ENCODE results near the gene CEP131.

CEP131 gene

DNA sequence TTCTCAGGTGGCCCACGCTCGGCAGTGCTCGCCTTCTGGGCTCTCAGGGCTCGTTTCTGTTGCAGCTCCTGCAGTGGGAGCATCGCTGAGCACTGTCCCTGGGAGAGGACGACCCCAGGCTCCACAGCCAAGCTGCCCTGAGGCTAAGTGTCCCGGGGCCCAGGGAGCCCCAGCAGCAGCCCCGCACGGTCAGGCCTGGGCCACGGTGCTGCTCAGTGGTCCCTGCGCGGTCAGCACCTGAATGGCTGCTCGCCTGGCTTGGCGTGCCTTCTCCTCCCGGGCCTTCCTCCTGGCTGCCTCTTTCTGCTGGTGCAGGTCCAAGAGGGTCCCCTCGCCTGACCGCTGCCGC, 23.3 kb downstream of the CEP131 start:
- no peak for DNase-seq (ENCODE audit: low spot score)

DNA sequence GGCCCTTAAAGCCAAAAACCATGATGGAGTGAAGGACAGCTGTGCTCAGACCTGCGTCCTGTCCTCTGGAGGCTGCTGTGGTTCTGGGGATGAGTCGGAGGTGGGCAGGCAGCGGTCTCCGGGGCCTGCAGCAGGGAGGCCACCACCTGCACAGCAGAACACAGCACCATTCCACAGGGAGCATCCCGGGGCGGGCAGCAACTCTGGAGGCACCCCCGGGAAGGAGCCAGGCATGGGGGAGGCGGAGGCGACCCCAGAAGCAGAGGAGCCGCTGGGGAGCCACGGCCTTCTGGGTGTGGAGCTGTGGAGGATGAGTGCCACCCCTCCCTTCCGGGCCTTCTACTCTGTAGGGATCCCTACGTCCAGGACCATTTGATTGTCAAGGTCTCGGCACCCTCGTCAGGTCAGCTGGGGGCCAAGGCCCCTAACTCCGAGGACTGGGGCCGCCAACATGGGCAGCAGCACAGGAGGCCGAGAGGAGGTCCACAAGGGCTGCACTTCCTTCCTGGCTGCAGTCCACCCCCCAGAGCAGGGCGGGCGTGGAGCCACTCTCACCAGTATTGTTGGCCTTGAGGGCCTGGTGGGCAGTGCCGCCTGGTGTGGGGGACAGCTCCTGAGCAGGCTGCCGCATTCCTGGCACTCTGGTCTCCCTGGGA, 23.8 kb downstream of the CEP131 start:
- no peak for DNase-seq (ENCODE audit: low spot score)

DNA sequence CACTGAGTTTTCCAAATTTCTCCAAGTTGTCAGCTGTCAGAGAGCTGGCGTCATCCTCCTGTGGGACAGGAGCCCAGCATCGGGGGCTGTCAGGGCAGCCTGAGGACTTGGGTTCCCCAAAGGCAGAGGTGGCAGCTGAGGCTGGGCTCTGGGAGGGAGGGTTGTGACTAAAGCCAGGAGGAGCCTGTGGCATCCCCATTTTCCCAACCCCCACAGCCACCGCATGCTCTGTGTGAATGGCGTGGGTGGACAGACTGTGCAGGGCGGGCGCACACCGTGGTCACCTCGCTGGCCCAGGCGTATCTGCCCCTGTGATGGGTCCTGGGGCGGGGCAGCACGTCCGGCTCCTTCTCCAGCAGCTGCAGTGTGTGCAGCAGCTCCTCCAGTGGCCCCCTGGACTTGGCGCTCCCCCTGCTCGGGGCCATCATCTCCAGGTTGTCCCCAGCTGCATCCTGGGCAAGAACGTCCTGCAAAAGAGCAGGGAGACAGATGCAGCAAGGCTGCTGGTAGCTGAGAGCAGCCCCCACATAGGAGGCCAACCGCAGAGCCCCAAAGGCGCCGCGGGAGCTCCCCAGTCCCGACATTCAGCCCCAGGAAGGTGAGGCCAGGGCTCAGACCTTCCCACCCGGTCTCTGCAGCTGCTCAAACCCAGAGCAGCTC, 24.8 kb downstream of the CEP131 start:
- no peak for DNase-seq (ENCODE audit: low spot score)

DNA sequence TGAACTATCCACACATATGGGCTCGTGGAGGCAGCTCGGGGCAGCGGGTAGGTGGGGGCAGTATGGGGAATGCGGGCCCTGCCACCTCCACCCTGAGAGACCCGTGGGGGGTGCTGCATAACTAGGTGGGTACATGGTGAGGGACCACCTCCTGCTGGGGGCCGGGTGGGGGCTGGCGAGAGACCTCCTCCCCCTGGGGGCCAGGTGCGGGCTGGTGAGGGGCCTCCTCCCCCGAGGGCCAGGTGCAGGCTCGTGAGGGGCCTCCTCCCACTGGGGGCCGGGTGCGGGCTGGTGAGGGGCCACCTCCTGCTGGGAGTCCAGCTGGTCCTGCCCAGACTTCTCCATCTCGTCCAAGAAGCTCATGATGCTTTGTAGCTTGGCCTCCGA, 25.4 kb downstream of the CEP131 start:
- no peak for DNase-seq (ENCODE audit: low spot score)

DNA sequence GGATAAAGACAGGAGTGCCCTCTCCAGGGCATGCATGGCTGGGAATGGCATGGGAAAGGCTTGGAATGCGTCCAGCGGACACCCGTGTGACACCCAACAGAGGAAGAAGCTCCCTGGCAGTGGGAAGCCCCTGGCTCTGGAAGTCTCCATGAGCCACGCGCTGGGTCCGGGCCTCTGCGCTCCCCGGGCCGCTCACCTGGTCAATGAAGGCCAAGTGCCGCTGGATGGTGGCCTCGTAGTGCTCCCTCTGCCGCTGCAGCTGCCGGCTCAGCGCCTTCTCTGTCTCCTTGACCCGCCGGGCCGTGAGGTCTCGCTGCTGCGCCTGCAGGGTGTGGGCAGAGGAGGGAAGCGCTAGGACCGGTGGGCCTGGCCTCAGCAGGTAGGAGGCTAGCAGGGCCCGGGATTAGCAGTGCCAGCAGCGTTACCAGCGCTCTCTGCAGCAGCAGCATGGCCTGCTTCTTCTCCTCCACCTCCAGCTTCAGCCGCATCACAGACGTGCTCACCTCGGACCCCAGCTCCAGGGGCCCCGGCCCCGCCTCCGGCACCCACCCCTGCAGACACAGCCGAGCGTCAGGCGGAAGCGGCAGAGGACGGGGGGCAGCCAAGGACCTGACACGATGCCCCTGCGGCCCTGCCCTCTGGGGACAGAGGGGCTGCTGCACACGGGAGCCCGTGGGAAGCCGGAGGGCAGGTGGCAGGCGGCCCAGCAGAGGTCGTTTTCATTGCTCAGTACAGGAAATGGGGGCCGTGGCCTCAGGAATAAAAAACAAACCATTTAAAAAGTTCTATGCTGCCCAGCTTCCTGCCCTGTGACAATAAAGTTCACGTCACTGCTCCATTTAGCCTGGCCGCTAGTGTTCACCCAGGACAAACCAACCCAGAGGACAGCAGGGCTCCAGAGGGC, 26.0 kb downstream of the CEP131 start:
- no peak for DNase-seq (ENCODE audit: low spot score)

DNA sequence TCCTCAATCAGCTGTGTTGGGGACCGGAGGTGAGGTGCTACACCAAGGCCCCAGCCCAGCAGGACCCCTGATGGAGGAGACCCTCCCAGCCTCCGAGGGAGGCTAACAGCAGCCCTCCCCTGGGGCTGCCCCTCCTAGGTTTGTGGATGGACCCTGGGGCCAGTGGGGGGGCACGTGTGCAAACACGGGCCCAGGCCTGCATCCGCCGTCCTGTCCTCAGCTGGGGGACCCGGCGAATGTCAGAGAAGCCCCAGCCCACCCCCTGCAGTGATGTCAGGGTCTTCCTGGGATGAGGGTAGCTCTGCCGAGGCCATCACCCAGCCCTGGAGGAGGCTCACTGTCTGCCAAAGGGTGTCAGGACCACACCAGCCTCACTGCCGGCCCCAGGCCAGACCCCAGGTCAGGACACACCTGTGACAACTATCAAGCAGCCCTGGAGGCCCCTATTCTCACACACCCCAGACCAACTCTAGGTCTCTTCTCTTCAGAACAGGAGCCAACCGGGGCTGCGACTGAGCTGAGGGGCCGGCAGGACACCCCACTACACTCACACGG, 26.7 kb downstream of the CEP131 start:
- DNase-seq (ENCODE audit: low spot score): no peak

DNA sequence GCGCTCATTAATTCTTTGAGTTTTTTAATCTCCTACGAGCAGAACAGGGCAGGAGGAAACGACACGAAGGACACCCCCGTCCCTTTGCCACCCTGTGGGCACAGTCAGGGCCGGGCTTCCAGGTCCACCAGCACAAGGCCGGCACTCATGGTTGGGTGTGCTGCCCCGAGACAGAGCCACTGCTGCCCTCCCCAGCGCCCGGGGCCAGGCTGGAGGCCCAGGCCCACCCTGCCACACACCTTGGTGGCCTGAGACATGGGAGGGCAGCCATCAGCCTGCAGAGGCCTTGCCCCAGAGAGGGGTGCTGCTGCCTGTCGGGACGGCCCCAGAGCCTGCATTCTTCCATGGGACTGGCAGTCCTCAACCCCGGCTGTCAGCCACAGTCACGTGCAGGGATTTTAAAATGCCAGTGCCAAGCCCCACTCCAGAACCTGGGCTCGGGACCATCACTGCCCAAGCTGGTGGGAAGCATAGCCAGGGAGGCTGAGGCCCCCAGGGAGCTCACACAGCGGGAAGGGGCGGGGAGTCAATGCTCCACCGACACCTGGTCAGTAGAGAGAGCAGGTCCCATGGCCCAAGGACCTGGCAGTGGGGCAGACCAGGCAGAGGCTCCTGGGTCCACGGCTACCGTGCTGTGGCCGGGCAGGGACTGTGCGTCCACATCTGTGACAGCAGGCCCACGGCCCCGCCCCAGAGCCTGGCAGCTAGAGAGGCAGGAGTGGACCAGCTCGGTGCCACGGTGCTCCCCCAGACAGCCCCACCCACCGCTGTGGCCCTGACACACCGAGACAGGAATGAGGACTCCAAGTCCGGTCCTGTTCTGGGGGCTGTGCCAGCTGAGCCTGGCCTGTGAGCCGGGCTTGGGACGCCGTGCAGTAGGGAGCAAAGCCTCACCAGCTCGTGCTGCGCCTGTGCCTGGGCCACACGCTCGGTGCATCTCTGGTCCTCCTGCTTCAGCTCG, 27.5 kb downstream of the CEP131 start:
- DNase-seq (ENCODE audit: low spot score): no peak

DNA sequence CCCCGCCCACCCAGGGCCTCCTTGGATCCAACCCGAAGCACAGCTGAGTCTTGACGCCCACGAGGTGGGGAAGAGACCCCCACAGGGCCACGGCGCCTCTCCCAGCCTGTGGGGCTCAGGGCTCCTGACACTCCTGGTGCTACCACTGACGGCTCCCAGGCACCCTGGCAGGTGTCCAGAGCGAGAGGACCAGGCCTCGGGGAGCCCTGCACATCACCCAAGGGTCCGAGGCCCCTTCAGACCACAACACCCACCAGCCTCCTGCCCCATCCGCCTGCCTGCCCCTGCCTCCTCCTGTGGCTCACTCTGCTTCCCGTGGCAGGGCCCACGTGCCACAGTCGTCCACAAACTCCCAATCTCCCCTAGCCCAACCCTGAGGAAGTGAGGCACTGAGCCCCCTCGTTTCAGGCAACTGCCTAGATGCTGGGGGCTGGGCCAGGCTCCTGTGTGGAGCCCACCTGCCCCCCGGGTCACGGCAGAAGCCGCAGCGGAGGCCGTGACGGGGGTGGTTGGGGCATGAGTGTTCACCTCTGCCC, 28.5 kb downstream of the CEP131 start:
- no peak for DNase-seq (ENCODE audit: low spot score)

DNA sequence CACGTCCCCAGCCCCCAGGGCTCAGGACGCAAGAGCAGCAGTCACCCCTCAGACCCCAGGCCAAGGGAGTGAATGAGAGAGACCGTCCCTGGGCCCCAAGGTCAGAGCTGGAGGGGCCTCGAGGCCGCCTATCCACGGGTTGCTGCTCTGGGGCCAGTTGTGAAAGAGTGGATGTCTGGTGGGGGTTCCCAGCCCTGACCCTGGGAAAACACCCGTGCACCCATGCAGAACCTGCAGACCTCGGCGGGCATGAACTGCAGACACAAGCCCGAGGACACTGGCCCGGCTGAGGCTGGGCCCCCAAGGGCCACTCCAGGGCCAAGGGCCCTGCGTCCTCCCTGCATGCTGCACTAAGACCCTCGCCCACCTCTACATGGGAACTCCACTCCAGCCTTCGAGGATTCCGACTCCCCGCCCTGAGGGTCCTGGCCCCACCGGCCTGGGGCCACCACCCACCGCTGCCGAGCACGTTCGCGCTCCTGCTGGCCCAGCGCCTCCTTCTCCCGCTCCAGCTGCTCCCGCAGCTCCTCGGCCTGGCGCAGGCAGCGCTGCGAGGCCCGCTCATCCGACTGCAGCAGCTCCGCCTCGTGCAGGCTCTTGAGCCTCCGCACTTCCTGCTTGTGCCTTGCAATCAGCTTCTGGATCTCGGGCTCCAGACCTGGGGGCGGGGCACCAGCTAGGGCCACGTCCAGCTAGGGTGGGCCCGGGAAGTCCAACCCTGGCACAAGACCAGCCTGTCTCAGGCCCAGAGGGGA, 29.1 kb downstream of the CEP131 start:
- DNase-seq (ENCODE audit: low spot score): no peak

DNA sequence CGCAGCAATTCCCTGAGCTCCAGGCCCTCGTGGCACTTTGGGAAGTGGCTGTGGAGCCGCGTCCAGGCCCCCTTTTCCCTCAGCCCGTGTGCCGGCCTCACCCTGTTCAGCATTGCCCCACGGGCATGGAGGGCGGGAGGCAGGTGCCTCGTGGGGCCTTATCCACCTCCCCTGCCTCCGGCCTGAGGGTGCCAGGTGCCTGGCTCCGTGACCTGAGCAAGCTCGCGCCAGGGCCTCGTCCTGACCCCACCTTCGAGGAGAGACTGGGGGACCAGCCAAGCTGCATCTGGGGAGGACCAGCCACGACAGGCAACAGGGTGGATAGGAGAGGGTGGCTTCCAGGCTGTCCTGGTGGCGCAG, 29.7 kb downstream of the CEP131 start:
- no peak for DNase-seq (ENCODE audit: low spot score)

DNA sequence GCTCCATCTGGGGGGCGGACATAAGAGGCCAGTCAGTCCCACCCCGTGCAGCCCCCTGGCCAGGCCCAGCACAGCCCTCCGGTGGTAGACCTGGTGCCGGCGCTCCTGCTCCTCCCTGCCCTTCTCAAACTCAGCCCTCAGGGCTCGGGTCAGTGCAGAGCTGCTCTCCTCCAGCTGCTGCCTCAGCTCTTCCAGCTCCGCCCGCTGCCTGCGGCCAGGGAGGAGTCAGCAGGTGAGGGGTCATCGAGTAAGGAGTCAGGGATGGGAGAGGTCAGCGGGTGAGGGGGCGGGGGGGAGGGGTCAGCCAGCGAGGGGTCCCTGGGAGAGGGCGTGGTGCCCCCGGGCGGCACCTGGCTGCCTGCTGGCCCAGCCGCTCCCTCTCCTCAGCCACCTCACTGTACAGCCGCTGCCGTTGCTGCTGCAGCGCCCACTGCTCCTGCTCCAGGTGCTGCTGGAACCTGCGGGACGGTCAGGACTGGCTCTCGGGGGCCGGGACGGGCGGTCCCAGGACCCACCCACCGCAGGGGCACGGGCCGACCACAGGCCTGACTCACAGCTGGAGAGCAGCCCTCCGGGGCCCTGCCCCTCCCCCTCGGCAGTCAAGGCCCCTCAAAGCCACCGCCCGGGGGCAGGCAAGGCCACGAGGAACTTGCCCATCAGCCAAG, 30.2 kb downstream of the CEP131 start:
- peak; percentile 55 for DNase-seq (ENCODE audit: low spot score)

DNA sequence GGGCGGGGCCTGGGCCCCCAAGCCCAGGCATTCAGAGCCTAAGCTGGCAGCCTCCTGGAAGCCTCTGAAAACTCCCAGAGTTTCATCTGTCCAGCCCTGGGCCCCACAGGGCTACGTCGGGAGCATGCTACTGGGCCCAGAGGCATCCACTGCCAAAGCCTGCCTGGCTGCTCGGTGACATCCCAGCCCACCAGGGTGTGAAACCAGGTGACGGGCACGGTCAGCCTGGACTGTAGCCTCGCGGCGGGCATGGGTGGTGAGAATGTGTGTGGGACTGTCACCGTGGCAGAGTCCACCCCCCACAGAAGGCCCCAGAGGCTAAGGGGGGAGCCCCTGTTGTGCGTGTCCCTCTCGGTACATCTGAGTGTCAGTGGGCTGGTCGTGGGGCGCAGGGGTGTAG, 31.1 kb downstream of the CEP131 start:
- DNase-seq (ENCODE audit: low spot score): no peak

DNA sequence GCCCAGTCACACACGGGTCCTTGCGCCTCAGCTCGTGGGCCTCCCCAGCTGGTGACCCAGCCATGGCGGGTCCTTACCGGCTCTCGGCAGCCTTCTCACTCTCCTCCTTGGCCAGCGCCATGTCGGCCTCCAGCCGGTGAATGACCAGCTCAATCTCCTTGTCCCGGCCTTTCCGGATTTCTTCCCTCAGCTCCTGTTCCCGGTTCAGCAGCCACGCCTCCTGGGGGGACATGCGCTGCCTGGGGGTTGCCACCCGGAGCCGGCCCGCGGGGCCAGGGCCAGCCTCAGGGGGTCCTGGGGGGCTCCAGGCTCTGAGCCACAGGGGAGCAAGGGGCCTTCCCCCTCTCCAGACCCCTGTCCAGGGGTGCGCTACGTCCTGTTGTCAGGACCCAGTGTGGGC, 31.6 kb downstream of the CEP131 start:
- no peak for DNase-seq (ENCODE audit: low spot score)

DNA sequence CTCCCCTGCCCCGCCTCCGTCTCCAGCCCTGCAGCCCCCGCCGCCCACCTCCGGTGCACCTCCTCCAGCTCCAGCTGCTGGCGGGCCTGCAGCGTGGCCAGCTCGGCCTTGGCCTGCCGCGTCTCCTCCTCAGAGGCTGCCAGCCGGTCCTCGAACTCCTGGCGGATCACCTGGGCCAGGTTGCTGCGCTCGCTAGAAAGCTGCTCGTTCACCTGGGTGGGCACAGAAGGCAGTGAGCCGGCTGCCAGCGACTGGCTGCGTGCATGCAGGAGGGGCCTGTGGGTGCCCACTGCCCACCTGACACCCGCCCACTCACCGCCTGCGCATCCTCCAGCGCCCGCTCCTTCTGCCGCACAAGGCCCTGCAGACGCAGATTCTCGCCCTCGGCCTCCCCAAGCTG, 32.2 kb downstream of the CEP131 start:
- DNase-seq (ENCODE audit: low spot score): no peak

DNA sequence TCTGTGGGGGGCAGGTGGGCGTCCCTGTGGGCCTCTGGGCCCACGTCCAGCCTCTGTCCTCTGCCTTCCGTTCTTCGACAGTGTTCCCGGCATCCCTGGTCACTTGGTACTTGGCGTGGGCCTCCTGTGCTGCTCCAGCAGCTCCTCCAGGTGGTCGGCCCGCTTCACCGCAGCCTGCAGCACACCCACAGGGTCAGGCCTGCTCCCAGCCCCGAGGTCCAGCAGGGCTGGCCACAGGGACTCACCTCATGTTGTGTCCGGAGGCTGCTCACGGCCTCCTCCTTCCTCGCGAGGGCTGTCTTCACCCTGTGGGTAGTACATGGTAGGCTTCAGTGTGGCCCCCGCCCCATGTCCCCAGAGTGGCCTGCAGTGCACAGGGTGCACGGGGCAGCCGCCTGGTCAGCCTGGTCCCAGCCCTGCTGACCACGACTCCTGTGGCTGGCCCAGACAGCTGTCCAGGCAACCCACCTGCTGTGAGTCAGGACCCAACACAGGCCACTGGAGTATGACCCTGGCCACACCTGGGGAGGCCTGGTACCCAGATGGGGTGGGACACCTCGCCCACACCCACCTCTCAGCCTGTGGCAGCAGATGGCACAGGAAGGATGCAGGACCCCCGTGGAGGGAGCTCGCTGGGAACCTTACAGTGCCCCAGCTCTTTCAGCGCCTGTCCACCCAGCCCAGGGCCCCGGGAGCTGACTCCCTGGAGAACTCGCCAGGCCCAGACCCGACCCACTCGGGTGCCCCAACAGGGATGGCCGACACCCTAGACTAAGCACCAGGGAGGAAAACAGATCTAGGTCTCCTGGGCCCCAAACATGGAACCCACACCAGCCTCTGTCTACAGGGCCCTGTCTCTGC, 32.9 kb downstream of the CEP131 start:
- peak; percentile 78 for DNase-seq (ENCODE audit: low spot score)

DNA sequence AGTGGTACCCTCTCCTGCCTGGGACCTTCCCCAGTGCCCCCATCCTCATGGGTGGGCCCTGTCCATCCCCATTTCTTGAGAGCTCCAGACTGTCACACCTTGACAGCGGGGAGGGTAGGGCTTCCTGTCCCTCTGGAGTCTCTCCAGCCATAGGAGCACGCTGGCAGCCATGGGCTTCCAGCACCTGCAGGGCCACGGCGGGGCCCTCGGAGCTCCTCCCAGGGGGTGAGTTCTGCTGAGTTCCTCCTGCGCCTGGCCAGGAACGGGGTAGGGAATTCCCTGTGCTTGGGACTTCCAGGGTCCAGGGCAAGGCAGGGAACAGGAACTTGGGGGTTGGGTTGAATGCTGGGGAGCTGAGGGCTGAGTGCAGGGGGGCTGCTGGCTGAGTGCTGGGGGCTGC, 33.7 kb downstream of the CEP131 start:
- DNase-seq (ENCODE audit: low spot score): no peak

DNA sequence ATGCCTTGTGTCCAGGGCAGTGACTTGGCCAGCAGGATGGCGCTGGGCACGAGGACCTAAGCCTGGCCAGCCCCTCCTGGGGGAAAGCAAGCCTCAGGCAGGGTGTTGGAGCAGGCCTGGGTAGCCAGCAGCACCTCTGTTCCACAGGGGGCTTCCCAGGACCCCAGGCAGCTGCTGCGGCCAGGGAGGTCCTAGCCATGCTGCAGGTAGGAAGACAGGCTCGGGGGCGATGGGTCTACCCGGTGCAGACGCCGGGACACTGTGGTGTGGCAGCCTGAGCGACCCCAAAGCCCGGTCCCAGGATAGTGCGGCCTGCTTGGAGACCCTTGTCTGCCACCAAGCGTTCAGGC, 34.3 kb downstream of the CEP131 start:
- DNase-seq (ENCODE audit: low spot score): no peak

DNA sequence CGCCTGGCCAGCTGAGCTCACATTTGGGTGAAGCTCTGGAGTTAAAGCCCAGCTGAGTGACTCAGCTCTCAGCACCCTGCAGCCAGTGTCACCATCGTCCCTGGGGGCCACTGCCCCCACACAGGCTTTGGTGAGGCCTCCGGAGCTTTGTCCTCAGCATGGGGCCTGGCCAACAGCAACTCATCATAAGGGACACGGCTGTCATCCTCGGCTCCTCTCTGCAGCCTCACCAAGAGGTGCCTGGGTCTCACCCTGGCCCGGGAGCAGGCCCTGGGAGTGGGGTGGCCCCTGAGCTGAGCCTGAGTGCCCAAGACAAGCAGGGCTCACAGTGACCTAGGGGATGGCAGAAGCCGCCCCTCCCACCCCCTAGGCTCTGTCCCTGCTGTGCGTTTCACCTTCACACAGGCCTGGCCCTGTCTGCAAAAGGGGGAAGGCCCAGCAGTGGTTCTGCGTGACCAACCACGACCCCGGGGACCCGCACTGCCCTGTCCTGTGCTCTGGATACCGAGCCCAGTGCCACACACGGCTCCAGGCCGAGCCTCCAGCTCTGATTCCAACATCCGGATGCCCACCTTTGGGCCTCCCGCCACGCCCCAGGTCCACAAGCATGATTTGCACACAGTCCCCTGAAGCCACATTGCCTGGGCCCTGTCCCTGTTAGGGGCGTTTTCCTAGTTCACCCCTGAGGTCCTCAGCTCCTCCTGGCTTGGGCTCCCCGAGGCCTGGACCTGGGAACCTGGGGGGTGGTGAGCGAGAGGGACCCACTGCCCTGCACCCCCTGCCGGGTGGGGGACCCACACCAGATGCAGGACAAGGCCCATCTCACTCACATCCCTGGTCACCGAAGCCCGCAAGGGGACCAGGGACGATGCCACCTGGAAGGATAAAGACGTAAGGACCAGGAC, 34.9 kb downstream of the CEP131 start:
- no peak for DNase-seq (ENCODE audit: low spot score)

Data from iPS-NIHi11 (cell line).